ENCODE measurements around the gene MALT1. TPM values are rescaled to one million over a fixed set of nuclear protein-coding genes. Genes with fewer than 3 reads are reported as not detected.
A peak's percentile ranks its signal among the peaks of the same experiment; 100 is the strongest.

MALT1 gene
- polyA plus RNA-seq, 2 of the 4 experiments (the other 2 are of a cell fraction) = 30.7 to 34.0 TPM

- H3K27ac ChIP-seq = no peak overlapping the region
- ATAC-seq (no peak), DNase-seq (ENCODE audit: low read depth in 1 of 2, low spot score in 1 of 2) (no peak), FAIRE-seq (no peak)
- POLR2A ChIA-PET = no interaction called here
- 90% methylated on average over 1 of the region's 1 CpG for WGBS (ENCODE audit: missing lambda C conversion rate)
- CTCF ChIA-PET = interaction anchor here (3.4 kb wide), 1 partner anchor 106 kb away, joined by 9 read pairs; no protein-coding TSS in a partner anchor
- no peak overlapping the region for H3K4me2 ChIP-seq
- TF ChIP-seq ZFP36 (IDR thresholded peaks at IDR 0.05; ENCODE audit: borderline replicate concordance, partially characterized antibody) (no peak), RNF2 (IDR thresholded peaks at IDR 0.05; ENCODE audit: borderline replicate concordance, low read depth) (no peak), PBX3 (IDR thresholded peaks at IDR 0.05) (no peak), RAD21 (conservative IDR thresholded peaks at IDR 0.05 in 1 of 2, IDR thresholded peaks at IDR 0.05 in 1 of 2) (no peak), MAFK (IDR thresholded peaks at IDR 0.05; ENCODE audit: partially characterized antibody) (no peak), GATA3 (IDR thresholded peaks at IDR 0.05; ENCODE audit: borderline replicate concordance) (no peak), TP53 (CRISPR knock-in tag; IDR thresholded peaks at IDR 0.05) (no peak), FOXS1 (CRISPR knock-in tag; IDR thresholded peaks at IDR 0.05) (no peak), MAZ (IDR thresholded peaks at IDR 0.05; ENCODE audit: borderline replicate concordance, low read depth, low read length) (no peak), FOSL2 (IDR thresholded peaks at IDR 0.05) (no peak), FOSL2 (CRISPR knock-in tag; IDR thresholded peaks at IDR 0.05) (no peak), EP300 (IDR thresholded peaks at IDR 0.05) (no peak)
- H3K9me3 ChIP-seq = peaks cover 3% of the 10 kb centered on the region; the same call in 1 of the 3 replicates
- H3K4me1 ChIP-seq = 0 out of 3 replicates have a peak, but pooled peaks cover 3% of the 10 kb centered on the region
- no peak overlapping the region for H3K4me3 ChIP-seq
These were observed 13.8 kb upstream of the MALT1 start for GRCh38 chr18:58657494-58657893.

- ChIA-PET CTCF (interaction anchor here (1.2 to 3.4 kb wide), 3 partner anchors 104 to 130 kb away, joined by 3 to 9 read pairs (median 5); no protein-coding TSS in a partner anchor), POLR2A (no interaction called here)
- Histone ChIP-seq H3K27ac (no peak overlapping the region), H3K4me1 (0 out of 3 replicates have a peak, but pooled peaks cover 3% of the 10 kb centered on the region), H3K4me2 (no peak overlapping the region), H3K4me3 (no peak overlapping the region), H3K9me3 (peaks cover 3% of the 10 kb centered on the region; the same call in 1 of the 3 replicates)
- FAIRE-seq (no peak), ATAC-seq (no peak), DNase-seq (ENCODE audit: low read depth in 1 of 2, low spot score in 1 of 2) (no peak)
- TF ChIP-seq, protein P1, sequence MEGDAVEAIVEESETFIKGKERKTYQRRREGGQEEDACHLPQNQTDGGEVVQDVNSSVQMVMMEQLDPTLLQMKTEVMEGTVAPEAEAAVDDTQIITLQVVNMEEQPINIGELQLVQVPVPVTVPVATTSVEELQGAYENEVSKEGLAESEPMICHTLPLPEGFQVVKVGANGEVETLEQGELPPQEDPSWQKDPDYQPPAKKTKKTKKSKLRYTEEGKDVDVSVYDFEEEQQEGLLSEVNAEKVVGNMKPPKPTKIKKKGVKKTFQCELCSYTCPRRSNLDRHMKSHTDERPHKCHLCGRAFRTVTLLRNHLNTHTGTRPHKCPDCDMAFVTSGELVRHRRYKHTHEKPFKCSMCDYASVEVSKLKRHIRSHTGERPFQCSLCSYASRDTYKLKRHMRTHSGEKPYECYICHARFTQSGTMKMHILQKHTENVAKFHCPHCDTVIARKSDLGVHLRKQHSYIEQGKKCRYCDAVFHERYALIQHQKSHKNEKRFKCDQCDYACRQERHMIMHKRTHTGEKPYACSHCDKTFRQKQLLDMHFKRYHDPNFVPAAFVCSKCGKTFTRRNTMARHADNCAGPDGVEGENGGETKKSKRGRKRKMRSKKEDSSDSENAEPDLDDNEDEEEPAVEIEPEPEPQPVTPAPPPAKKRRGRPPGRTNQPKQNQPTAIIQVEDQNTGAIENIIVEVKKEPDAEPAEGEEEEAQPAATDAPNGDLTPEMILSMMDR (IDR thresholded peaks at IDR 0.05) = no peak
- no peak for TF ChIP-seq TFCP2L1 (CRISPR knock-in tag; IDR thresholded peaks at IDR 0.05)
- no peak for TF ChIP-seq MAX (IDR thresholded peaks at IDR 0.05)
- TF ChIP-seq MYC (IDR thresholded peaks at IDR 0.05; ENCODE audit: borderline replicate concordance, low read length) = no peak
- TF ChIP-seq POLR2A (IDR thresholded peaks at IDR 0.05; ENCODE audit: low read length) = no peak
- no peak for TF ChIP-seq CBX2 (IDR thresholded peaks at IDR 0.05; ENCODE audit: borderline replicate concordance, low read depth)
- TF ChIP-seq GATA3 (IDR thresholded peaks at IDR 0.05; ENCODE audit: borderline replicate concordance) = no peak
- no peak for TF ChIP-seq FOSB (CRISPR knock-in tag; IDR thresholded peaks at IDR 0.05)
- no peak for TF ChIP-seq JUN (IDR thresholded peaks at IDR 0.05)
- WGBS (ENCODE audit: missing lambda C conversion rate) = 89% methylated on average over 4 of the region's 4 CpGs
These were observed 11.6 kb upstream of the MALT1 start for GRCh38 chr18:58659691-58660090.

DNA sequence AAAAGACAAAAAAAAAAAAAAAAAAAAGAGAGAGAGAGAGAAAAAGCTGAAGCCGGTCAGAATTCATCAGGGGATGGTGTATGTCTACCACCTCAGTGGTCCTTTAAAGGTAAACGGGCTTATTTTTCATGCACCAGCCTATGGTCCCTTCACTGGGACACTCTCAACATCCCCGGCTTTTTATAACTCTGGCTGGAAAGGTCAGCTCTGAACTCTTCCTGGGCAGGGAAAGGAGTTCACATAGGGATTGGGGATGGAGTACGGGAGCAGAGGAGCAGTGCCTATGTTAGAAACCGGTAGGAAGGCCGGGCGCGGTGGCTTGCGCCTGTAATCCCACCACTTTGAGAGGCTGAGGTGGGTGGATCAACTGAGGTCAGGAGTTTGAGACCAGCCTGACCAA is 10.3 kb upstream of the MALT1 start:
- POLR2A ChIA-PET = no interaction called here
- TF ChIP-seq CBX2 (IDR thresholded peaks at IDR 0.05; ENCODE audit: borderline replicate concordance, low read depth) = no peak
- no peak for TF ChIP-seq SREBF2 (IDR thresholded peaks at IDR 0.05)
- TF ChIP-seq POLR2AphosphoS2 (conservative IDR thresholded peaks at IDR 0.05; ENCODE audit: low read length) = no peak
- TF ChIP-seq CEBPB (IDR thresholded peaks at IDR 0.05) = no peak
- TF ChIP-seq HMGXB4 (CRISPR knock-in tag; IDR thresholded peaks at IDR 0.05; ENCODE audit: borderline replicate concordance) = no peak
- no peak for TF ChIP-seq HDAC2 (IDR thresholded peaks at IDR 0.05)
- no peak for TF ChIP-seq POLR2A (IDR thresholded peaks at IDR 0.05; ENCODE audit: low read length)
- no peak for TF ChIP-seq KDM1A (IDR thresholded peaks at IDR 0.05; ENCODE audit: low read depth)
- no peak for TF ChIP-seq JUNB (IDR thresholded peaks at IDR 0.05)
- no peak for TF ChIP-seq HES2 (IDR thresholded peaks at IDR 0.05)
- no peak for TF ChIP-seq MAFK (IDR thresholded peaks at IDR 0.05; ENCODE audit: partially characterized antibody)
- TF ChIP-seq RAD21 (conservative IDR thresholded peaks at IDR 0.05 in 1 of 2, IDR thresholded peaks at IDR 0.05 in 1 of 2) = no peak
- TF ChIP-seq CBX8 (IDR thresholded peaks at IDR 0.05) = no peak
- DNase-seq (ENCODE audit: low read depth in 1 of 2, low spot score in 1 of 2) (no peak), FAIRE-seq (no peak), ATAC-seq (no peak)
- peaks cover 8% of the 10 kb centered on the region; the same call in 2 of the 3 replicates for H3K4me1 ChIP-seq
- WGBS (ENCODE audit: missing lambda C conversion rate) = 97% methylated on average over 9 of the region's 9 CpGs
- no peak overlapping the region for H3K4me3 ChIP-seq
- H3K27ac ChIP-seq = peak overlapping the region in 1 of 2 experiments; percentile 52; a peak in 3 of 6 replicates
- H3K9me3 ChIP-seq = no peaks in the 10 kb centered on the region
- CTCF ChIA-PET = interaction anchor here (0.7 to 1.8 kb wide), 6 partner anchors 10 to 140 kb away, joined by 3 to 5 read pairs (median 4); no protein-coding TSS in a partner anchor
- H3K4me2 ChIP-seq = no peak overlapping the region

Measured in A549 (cell line).